Stimulated activated CD8-positive, alpha-beta memory T cell treated with anti-CD3 and anti-CD28 coated beads, Interleukin-15, amount 100 ng/mL, for 4 hours (primary cell): ENCODE measurements around the gene RBM39.
"Not testable (repeated sequence)": the region's sequence is repeated elsewhere in the genome, so short reads cannot be mapped to it uniquely, and the experiment has no call there.

ENCODE experiments used
- DNase-seq, 2 donors: peaks; one replicate each; pipeline ENCODE4 v3.0.0-alpha.2; 2020; ENCODE audit warnings: low read depth in 2 of 2

RBM39 gene

GRCh38 chr20:35756404-35756803 lies 14.3 kb upstream of the RBM39 start:
- no peak for DNase-seq

GRCh38 chr20:35750611-35751010 lies 8.6 kb upstream of the RBM39 start:
- DNase-seq, result no peak

GRCh38 chr20:35744492-35744841 lies 2.4 kb upstream of the RBM39 start:
- DNase-seq, result not testable (repeated sequence)

- DNase-seq, result no peak
Measured at GRCh38 chr20:35743693-35744491, 1.8 kb upstream of the RBM39 start.

GRCh38 chr20:35742741-35743523 lies 872 bp upstream of the RBM39 start:
- DNase-seq, result no peak

GRCh38 chr20:35739294-35740163 lies 2.5 kb downstream of the RBM39 start:
- DNase-seq, result no peak

- no peak for DNase-seq
Measured at GRCh38 chr20:35738410-35739179, 3.5 kb downstream of the RBM39 start.

- no peak for DNase-seq
Measured at GRCh38 chr20:35737865-35738333, 4.2 kb downstream of the RBM39 start.

GRCh38 chr20:35735826-35736470 lies 6.1 kb downstream of the RBM39 start:
- no peak for DNase-seq

- no peak for DNase-seq
Measured at GRCh38 chr20:35734777-35735649, 7.0 kb downstream of the RBM39 start.

GRCh38 chr20:35734374-35734773 lies 7.7 kb downstream of the RBM39 start:
- no peak for DNase-seq

GRCh38 chr20:35732644-35732982 lies 9.4 kb downstream of the RBM39 start:
- no peak for DNase-seq

- DNase-seq, result no peak
Measured at GRCh38 chr20:35731862-35732643, 10.0 kb downstream of the RBM39 start.

GRCh38 chr20:35731469-35731788 lies 10.6 kb downstream of the RBM39 start:
- DNase-seq, result no peak

GRCh38 chr20:35730583-35731468 lies 11.2 kb downstream of the RBM39 start:
- DNase-seq, result no peak

GRCh38 chr20:35729836-35730582 lies 12.1 kb downstream of the RBM39 start:
- no peak for DNase-seq

GRCh38 chr20:35729283-35729807 lies 12.7 kb downstream of the RBM39 start:
- no peak for DNase-seq
